Measurements from ENCODE around the gene DNAJC3.
A peak's percentile ranks its signal among the peaks of the same experiment; 100 is the strongest.
"Not testable (repeated sequence)": the region's sequence is repeated elsewhere in the genome, so short reads cannot be mapped to it uniquely, and the experiment has no call there.

The DNAJC3 gene

DNA sequence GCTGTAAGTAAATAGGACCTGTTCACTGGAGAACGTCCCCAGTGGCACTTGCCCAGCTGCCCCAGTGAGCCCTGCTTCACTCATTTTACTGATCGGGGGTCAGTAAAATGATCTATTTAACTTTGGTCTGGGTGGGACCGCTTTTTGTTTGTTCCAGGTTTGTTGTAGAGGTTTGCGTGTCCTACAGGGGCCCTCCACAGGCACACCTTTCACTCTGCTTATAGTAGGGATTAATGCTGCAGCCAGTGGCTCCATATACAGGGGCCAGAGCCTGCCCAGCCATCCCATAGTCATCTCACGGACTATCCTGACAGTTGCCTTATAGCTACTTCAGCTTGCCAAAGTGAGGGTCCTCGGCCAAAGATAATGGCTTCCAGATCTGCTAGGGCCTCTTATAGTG, 104.1 kb downstream of the DNAJC3 start:
- DNase-seq (ENCODE audit: low read depth in 2 of 2) = no peak

- not testable (repeated sequence) for DNase-seq (ENCODE audit: low read depth in 2 of 2)
These were observed 105.0 kb downstream of the DNAJC3 start for GRCh38 chr13:95781940-95782339.

DNA sequence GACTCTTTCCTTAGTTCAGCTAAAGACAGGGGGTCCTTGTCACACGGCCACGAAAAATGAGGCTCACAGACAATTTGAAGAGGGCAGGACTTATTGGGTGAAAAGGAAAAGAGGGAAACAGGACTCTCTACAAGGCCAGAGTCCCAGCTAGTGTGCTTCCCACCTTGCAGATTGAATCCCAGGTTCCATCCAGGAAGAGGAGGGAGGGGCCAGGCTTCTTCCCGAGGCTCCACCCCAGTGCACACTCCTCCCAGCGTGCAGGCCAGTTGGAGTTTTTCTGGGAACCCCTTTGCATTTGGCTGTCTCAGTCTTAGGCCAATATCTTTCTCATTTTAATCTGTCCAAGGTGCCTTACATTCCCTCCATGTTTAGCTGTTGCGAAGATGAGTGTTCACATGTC, 106.8 kb downstream of the DNAJC3 start:
- DNase-seq (ENCODE audit: low read depth in 2 of 2) = no peak

DNA sequence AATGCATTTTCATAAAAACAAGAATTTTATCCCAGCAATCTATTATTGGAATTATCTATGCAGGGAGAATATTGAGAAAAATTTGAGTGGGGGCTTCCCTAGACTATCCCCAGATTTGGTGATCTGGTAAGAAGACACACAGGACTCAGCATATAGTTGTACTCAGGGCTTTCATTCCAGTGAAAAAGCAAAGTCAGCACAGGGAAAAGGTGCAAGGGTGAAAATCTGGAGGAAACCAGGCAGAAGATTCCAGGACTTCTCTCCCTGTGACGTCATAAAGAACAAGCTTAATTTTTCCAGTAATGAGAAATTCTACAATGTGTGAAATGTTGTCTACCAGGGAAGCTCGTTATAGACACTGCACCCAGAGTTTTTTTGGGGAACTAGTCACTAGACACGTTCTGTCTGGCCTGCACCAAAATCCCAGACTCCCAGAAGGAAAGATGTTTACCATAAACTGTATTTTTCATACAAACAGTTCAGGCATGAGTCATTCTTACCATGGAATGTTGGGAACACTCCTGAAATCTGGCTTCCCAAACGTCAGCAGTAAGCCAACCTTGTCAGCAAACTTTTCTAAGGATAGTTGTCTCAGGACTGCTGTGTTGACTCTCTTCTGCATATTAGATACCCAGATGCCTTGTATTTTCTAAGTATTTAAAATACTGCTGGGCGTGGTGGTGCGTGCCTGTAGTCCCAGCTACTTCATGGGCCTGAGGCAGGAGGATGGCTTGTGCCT, 107.4 kb downstream of the DNAJC3 start:
- no peak for DNase-seq (ENCODE audit: low read depth in 2 of 2)

- no peak for DNase-seq (ENCODE audit: low read depth in 2 of 2)
These were observed 108.0 kb downstream of the DNAJC3 start for GRCh38 chr13:95784900-95785290.

DNA sequence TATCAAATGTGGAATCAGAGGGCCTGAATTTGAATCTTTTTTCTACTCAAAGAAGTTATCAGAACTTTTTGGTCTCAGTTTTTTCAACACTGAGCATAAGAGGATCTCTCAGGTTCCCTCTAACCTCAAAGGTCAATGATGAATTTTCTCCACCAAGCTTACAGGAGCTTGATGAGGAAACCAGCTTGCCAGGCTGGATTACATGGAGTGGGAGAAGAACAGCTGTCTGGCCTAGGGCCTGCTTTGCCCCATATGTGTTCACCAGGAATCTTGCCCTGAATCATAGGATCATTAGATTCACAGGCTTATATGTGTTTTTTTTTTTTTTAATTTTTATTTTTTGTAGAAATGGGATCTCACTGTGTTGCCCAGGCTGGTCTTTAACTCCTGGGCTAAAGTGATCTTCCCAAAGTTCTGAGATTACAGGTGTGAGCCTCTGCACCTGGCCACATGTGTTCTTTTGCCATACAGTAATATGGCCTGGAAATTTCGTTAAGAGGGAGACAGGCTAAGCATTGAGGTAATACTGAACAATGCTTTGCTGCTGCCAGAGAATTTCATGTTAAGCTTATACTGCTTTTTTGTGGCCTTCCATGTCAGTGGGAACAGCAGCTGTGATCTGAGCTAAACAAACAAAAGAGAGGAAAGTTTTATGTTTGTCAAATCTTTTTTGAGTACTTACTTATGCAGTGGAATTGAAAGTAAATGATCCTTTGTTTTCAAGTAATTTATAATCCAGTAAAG, 110.6 kb downstream of the DNAJC3 start:
- DNase-seq (ENCODE audit: low read depth in 2 of 2) = no peak

- no peak for DNase-seq (ENCODE audit: low read depth in 2 of 2)
These were observed 111.1 kb downstream of the DNAJC3 start for GRCh38 chr13:95788100-95788463.

DNA sequence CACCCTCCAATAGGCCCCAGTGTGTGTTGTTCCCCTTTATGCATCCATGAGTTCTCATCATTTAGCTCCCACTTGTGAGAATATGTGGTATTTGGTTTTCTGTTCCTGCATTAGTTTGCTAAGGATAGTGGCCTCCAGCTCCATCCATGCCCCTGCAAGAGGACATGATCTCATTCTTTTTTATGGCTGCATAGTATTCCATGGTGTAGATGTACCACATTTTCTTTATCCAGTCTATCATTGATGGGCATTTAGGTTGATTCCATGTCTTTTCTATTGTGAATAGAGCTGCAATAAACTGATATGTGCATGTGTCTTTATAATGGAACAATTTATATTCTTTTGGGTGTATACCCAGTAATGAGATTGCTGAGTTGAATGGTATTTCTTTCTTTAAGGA, 112.4 kb downstream of the DNAJC3 start:
- not testable (repeated sequence) for DNase-seq (ENCODE audit: low read depth in 2 of 2)

DNA sequence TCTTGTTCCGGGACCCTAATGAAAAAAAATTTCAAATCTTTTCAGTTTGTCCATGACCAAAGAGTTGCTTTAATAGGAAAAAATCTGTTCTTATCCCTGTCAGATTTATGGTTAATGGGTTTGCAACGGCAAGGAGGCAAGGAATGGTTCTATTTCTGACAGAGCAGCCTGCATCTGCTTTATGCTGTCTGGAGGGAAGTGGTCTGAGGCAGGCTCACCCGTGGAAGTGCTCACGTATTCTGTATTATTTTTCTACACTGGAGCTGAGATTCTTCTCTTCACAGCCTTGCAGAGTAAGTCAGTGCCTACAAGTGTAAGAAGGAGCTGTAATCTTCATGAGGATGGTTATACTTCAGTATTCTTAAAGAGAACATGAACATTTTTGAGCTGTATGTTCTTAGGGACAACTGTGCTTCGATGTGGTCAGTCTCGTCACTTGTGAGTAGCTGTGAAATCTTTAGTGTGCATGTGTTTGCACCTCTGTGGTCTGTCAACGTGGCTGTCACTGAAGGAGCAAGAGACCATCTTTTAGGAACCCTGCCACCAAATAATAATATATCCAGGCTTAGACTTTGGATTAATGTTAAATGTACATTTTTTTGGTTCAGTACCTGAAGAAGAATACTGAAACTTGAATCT, 114.3 kb downstream of the DNAJC3 start:
- no peak for DNase-seq (ENCODE audit: low read depth in 2 of 2)

DNA sequence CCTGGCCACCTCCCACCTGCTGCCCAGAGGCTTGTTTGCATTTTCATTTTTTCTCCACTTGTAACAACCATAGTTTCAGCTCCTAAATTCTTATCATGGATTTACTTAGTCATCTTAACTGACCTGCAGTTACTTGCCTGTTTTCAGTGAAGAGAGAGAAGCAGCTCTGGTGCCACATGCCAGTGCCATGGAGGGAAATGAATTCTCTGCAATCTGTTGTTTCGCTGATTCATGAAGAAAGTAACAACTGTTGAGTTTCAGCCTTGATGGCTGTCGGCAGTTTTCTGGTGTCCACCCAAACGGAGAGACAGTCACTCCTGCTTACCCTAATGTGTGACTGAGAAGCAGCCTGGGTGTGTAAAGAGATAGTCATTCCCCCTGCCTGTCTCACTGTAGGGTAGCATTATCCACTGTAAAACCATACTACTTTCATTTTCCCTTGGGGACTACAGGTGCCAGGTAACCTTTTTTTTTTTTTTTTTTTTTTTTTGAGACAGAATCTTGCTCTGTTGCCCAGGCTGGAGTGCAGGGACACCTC, 116.1 kb downstream of the DNAJC3 start:
- no peak for DNase-seq (ENCODE audit: low read depth in 2 of 2)

DNA sequence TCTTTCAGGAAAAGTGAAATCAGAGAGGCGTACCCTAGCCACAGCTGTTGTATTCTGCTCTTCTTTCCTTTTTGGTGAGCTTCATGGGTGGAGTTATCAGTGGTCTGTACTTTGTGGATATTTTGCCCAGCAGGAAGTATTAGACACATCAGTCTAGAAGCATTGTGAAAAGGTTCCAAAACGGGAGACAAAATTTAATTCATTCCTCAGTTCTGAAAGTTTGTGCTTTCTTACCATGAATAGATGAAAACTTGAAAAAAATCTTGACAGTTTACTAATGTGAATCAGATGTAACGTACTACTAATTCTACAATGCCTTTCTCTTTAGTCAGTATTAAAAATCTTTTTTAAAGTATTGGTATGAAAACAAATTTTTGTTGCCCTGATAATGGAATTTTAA, 116.8 kb downstream of the DNAJC3 start:
- DNase-seq (ENCODE audit: low read depth in 2 of 2) = no peak

- no peak for DNase-seq (ENCODE audit: low read depth in 2 of 2)
These were observed 120.1 kb downstream of the DNAJC3 start for GRCh38 chr13:95797016-95797415.

DNA sequence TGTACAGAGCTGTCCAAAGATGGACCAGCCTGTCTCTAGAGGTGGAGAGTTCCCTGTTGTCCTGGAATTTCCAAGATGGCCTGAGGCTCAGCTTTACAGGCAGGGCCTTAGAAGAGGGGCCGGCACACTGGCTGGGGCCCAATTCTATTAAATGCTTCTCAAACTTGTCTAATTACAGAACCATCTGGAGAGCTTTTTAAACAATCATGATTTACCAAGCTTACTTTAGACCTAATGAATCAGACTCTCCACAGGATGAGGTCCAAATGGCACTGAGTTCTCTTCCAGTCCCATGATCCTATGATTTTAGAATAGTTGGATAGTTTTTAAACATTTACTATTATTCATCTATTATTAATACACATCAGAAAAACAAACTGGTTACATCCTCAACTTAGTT, 123.5 kb downstream of the DNAJC3 start:
- no peak for DNase-seq (ENCODE audit: low read depth in 2 of 2)

DNA sequence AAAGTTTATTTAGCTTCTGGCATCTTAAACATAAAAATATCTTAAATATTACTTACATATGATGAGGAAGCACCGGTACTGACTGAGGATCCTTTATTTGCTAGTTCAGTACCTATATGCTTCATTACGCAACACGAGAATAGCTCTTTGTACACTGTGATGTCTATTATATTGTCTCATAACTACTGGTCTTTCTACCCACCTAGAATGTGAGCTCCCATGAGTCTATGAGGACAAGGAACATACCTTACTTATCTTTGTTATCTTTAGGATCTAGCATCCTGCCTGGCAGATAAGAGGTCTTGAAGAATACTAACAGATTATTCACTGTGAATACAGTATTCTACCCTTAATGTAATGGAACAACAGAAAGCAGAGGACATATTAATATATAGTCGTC, 124.9 kb downstream of the DNAJC3 start:
- DNase-seq (ENCODE audit: low read depth in 2 of 2) = no peak

DNA sequence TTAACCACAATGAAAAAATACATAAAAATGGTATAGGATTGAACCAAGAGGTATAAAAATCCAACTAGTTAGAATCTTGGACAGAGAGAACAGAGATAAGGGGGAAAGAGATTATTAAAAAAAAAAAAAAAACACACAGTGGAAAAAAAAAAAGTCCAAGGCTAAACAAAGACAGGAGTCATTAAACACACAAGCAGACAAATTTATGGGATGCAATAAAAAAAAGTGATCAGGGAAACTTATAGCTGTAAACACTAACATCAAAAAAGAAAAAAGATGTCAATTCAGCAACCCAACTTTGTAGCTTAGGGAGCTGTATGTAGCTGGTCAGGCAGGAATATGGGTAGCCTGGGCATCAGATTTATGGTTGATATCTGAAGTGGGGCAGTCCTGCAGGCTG, 129.0 kb downstream of the DNAJC3 start:
- DNase-seq (ENCODE audit: low read depth in 2 of 2) = no peak

DNA sequence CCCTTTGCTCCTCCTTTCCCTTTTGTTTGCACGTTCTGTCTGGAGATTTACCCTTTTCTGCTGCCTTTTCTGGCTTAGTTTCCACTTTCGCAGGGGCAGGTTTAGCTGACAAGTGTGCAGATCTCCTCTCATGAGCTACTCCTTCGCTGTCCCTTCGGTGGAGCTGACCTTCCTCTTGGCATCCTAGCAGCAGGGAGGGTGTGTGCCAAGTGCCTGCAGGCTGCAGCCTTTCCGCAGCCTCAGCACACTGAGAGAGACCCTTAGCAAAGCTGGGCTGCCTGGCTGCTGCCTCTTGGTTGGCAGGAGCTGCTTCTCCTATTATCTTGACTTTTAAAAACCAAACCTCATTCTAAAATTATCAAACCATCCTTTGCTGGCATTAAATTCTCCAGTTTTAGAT, 132.5 kb downstream of the DNAJC3 start:
- DNase-seq (ENCODE audit: low read depth in 2 of 2) = no peak

- DNase-seq (ENCODE audit: low read depth in 2 of 2) = no peak
These were observed 136.2 kb downstream of the DNAJC3 start for GRCh38 chr13:95813139-95813538.

- DNase-seq (ENCODE audit: low read depth in 2 of 2) = no peak
These were observed 137.6 kb downstream of the DNAJC3 start for GRCh38 chr13:95814495-95814894.

- DNase-seq (ENCODE audit: low read depth in 2 of 2) = no peak
These were observed 145.4 kb downstream of the DNAJC3 start for GRCh38 chr13:95822303-95822702.

GRCh38 chr13:95833126-95833525, 156.2 kb downstream of the DNAJC3 start:
- no peak for DNase-seq (ENCODE audit: low read depth in 2 of 2)

GRCh38 chr13:95833719-95834118, 156.8 kb downstream of the DNAJC3 start:
- no peak for DNase-seq (ENCODE audit: low read depth in 2 of 2)

DNA sequence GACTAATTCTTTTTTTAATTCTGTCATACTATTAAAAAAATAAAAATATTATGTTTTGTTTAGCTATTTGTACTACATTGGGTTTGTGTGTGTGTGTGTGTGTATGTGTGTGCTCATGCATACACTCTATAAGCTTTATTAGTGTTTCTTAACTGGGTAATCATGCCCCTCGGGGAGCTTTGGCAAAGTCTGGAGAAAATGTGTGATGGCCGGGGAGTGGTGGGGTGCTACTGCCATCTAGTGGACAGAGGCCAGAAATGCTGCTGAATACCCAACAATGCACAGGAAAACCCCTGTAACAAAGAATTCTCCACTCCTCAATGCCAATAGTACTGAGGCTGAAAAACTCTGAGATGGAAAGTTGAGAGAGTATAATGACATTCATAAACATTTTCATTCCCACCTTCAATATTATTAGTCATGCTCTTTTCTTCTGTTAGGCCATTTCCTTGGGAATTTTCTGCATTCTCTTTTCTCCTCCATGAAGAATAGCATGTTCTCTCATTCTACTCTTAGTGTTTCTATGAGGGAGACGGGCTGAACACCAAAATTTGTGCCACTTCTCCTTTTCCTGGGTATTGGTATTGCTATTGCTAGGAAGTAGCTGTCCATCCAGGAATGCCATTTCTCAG, 157.3 kb downstream of the DNAJC3 start:
- DNase-seq (ENCODE audit: low read depth in 2 of 2) = peak; percentile 12 to 27

All from stimulated activated CD8-positive, alpha-beta memory T cell treated with anti-CD3 and anti-CD28 coated beads, Interleukin-15, amount 100 ng/mL, for 48 hours (primary cell).